NCI-H128 (cell line): ENCODE measurements around the gene SLC13A3.

Source experiments
- DNase-seq: peaks from one replicate; lab custom pipeline; 2025; ENCODE audit not compliant: unreplicated experiment; lab: John Stamatoyannopoulos, UW

SLC13A3 gene

GRCh38 chr20:46651091-46651962 lies at the start of gene SLC13A3:
Gene SLC13A3 (minus strand): TSS chr20:46651459. CDS start chr20:46651421, 38 bp downstream.
- DNase-seq: no peak

GRCh38 chr20:46701057-46701456 lies 49.8 kb upstream of the SLC13A3 start:
- DNase-seq: no peak

- DNase-seq: no peak
These were observed 49.2 kb upstream of the SLC13A3 start for GRCh38 chr20:46700481-46700880.

GRCh38 chr20:46699651-46700359 lies 48.5 kb upstream of the SLC13A3 start:
- DNase-seq: no peak

GRCh38 chr20:46698788-46699187 lies 47.5 kb upstream of the SLC13A3 start:
- DNase-seq: no peak

- DNase-seq: no peak
These were observed 45.6 kb upstream of the SLC13A3 start for GRCh38 chr20:46696791-46697279.

- no peak for DNase-seq
These were observed 44.6 kb upstream of the SLC13A3 start for GRCh38 chr20:46695892-46696291.

- DNase-seq: no peak
These were observed 43.2 kb upstream of the SLC13A3 start for GRCh38 chr20:46694484-46694883.

- DNase-seq: no peak
These were observed 39.9 kb upstream of the SLC13A3 start for GRCh38 chr20:46691196-46691595.

- no peak for DNase-seq
These were observed 39.2 kb upstream of the SLC13A3 start for GRCh38 chr20:46690219-46691106.

GRCh38 chr20:46689754-46690085 lies 38.5 kb upstream of the SLC13A3 start:
- no peak for DNase-seq

- DNase-seq: peak; percentile 82
These were observed 38.0 kb upstream of the SLC13A3 start, which contains the start of gene TP53RK for GRCh38 chr20:46689082-46689753. Gene TP53RK (minus strand): TSS chr20:46689444. CDS start chr20:46689414, 30 bp downstream.

- no peak for DNase-seq
These were observed 37.2 kb upstream of the SLC13A3 start for GRCh38 chr20:46688151-46689081.

- DNase-seq: no peak
These were observed 32.9 kb upstream of the SLC13A3 start for GRCh38 chr20:46683939-46684750.

GRCh38 chr20:46683668-46683938 lies 32.3 kb upstream of the SLC13A3 start:
- DNase-seq: no peak

GRCh38 chr20:46683011-46683667 lies 31.9 kb upstream of the SLC13A3 start:
- DNase-seq: no peak

GRCh38 chr20:46682063-46682821 lies 31.0 kb upstream of the SLC13A3 start:
- DNase-seq: no peak
